Measurements from ENCODE around the gene DOCK2.

Gene DOCK2

DNA sequence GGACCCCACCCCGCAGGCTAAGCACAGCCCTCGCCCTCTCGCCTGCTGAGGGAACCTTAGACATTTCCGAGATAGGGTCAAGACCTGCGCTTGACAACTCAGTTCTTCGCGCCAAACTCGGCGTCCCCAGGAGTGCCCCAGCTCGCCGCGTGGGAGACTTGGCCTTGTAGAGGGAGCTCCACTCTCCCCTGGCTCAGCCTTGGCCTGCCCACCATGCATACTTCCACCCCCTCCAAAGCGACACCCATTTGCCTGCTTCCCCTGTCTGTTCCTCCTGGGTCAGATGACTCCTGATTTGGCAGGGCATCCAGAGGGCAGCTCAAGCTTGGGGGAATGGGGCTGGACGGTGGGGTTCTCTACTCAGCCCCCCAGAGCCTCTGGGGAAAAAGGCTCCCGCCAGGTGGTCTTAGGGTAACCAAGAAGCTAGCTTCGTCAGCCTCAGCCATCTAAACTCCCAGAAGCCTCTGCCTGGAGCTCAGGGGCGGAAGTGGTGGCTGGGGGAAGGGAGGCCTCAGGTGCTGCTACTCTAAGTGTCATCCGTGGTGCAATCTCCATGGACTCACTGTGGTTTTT is 560 bp downstream of the DOCK2 start:
- H3K27ac ChIP-seq = no peak overlapping the region

DNA sequence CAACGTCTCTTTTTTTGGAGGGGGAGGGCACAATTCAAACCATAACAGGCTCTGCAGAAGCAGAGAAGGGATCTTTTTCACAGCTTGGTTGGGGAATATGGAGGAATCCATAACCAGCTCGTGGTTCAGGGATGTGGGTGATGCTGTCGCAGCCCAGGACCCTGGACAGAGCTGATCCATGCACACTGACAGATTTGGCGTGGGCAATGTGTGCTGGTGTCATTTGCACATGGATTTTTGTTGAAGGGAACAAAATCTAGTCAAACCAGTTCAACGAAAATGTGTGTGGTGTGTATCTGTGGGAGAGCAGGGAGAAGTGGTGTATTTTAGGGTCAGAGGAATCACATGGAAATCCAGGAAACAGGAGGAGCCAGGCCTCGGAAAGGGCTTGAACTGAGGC is 4.2 kb downstream of the DOCK2 start:
- TF ChIP-seq ZFX (IDR thresholded peaks at IDR 0.05; ENCODE audit: borderline replicate concordance) (no peak), CTCF (IDR thresholded peaks at IDR 0.05) (no peak)
- H3K27ac ChIP-seq = no peak overlapping the region

More for the DNA sequence above, 560 bp downstream of the DOCK2 start:
- no peak for TF ChIP-seq ZFX (IDR thresholded peaks at IDR 0.05; ENCODE audit: borderline replicate concordance)
- TF ChIP-seq CTCF (IDR thresholded peaks at IDR 0.05) = no peak

DNA sequence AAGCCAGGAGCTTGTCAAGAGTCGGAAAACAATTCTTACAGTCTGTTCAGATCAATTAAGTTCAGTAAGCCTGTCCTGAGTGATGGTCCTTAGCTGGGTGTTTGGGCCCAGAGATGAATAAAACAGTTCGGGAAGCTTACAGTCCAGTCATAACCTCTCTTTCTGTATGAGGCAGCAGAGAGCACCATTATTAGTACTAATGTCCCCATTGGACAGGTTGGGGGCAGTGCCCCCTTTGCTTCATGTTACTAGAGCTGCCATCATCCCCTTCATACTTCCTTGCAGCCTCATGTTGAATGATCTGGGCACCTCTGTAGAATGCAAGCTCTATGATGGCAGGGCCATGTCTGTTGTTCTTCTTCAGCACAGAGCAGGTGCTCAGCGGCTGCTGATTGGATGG is 9.8 kb downstream of the DOCK2 start:
- H3K27ac ChIP-seq = no peak overlapping the region
- TF ChIP-seq ZFX (IDR thresholded peaks at IDR 0.05; ENCODE audit: borderline replicate concordance) (no peak), CTCF (IDR thresholded peaks at IDR 0.05) (no peak)

- TF ChIP-seq ZFX (IDR thresholded peaks at IDR 0.05; ENCODE audit: borderline replicate concordance) = no peak
- no peak for TF ChIP-seq CTCF (IDR thresholded peaks at IDR 0.05)
- H3K27ac ChIP-seq = no peak overlapping the region
These were observed 10.5 kb downstream of the DOCK2 start for GRCh38 chr5:169647566-169647965.

DNA sequence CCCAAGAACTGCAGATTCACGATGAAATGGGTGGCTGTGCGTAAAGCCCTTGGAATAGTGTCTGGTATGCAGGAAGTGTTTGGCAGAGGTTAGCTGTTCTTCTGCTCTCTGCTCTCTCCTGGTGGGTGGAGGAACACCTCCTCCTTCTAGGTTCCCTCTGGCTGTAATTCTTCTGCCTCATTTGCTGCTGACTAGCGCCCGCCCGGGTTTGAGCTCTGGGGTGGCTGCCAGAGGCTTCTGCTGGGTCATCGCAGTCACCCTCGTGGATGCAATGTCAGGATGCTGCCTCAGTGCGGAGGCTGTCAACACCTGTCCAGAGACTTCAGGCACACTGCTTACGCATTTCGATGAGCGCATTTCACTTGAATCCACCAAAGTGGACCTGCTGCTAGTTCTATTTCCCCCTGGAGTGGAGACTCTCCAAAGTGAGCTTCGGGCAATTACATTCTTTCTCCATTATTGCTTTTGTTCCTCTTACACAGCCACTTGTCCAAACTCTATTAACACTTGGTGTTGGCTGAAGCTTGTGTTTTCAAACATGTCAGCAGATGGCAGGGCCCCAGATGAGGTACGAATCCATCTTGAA is 11.7 kb downstream of the DOCK2 start:
- no peak overlapping the region for H3K27ac ChIP-seq
- TF ChIP-seq CTCF (IDR thresholded peaks at IDR 0.05) = no peak
- no peak for TF ChIP-seq ZFX (IDR thresholded peaks at IDR 0.05; ENCODE audit: borderline replicate concordance)

- H3K27ac ChIP-seq = no peak overlapping the region
- TF ChIP-seq ZFX (IDR thresholded peaks at IDR 0.05; ENCODE audit: borderline replicate concordance) = no peak
- no peak for TF ChIP-seq CTCF (IDR thresholded peaks at IDR 0.05)
These were observed 12.4 kb downstream of the DOCK2 start for GRCh38 chr5:169649486-169649885.

DNA sequence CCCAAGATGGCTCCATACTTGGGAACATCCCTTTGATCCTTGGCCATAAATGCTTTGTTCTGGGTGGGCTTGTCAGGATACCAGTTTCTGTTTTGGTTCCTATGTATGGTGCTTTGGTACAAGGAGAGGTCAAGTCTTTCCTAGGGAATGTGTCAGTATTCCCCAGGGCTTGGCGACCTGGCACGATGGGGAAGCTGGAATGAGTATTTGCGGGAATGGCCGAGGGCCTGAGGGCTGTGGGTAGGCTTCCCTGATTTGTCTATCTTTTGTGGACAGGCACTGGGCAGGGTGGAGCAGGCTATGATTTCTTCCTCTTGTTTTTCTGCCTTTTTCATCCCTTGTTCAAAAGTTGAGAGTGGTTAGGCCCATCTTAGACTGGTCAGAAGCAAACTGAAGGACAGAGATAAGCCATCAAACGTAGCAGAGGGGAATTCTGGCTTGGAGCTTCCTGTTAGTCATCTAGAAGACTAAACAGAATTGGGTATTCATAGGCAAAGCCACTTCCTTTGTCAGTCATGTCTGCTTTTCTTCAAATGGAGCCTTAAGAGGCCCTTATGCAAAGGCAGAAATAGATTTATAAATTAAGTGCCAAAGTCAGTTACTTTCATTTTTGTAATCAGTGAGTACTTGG is 13.7 kb downstream of the DOCK2 start:
- no peak for TF ChIP-seq CTCF (IDR thresholded peaks at IDR 0.05)
- TF ChIP-seq ZFX (IDR thresholded peaks at IDR 0.05; ENCODE audit: borderline replicate concordance) = no peak
- H3K27ac ChIP-seq = no peak overlapping the region
